ENCODE data around the gene CIROP. TPM values are rescaled to one million over a fixed set of nuclear protein-coding genes. Genes with fewer than 3 reads are reported as not detected.

CIROP gene
- total RNA-seq, 1 experiment from 2014 or later = not detected

DNA sequence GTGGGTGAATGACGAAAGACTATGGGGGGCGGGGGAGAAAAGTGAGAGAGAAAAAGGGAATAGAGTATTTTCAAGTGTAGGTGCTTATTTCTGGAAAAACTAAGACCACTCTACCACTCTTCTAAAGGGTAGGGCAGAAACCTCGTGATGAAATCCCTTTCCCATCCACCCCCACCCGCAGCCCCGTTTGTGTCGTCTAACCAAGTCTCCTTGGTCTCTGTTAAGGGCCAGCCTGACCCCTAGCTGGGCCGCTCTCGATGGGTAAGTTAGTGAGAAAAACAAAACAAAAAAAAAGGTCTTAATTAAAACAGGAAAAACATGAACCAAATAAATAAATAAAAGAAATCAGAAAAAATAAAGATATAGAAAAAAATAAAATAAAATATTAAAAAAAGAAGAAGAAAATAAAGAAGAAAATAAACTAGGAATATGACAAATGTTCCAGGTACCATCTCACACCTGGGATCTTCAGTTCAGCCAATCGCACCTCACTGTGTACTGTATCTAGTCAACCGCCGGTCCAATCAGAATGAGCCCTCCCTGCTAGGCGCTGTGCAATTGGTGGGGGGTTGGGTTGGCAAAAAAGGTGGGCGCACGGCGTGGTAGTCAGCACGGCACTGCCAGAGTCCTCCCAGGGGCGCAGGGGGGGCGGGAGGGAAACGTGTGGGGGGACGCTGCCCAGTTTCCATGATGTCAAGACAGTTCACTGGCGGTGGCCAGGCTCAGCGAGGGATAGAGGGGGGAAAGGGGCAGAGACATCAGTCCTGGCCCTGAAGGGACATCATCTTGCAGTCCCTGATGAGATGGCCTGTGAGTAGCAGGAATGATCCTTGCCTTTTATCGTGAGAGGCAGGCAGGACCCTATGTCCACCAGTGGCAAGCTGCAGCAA, 37.7 kb downstream of the CIROP start:
- POLR2A ChIA-PET (ENCODE audit: unreplicated experiment) = no interaction called here
- no peak overlapping the region for H3K4me3 ChIP-seq

DNA sequence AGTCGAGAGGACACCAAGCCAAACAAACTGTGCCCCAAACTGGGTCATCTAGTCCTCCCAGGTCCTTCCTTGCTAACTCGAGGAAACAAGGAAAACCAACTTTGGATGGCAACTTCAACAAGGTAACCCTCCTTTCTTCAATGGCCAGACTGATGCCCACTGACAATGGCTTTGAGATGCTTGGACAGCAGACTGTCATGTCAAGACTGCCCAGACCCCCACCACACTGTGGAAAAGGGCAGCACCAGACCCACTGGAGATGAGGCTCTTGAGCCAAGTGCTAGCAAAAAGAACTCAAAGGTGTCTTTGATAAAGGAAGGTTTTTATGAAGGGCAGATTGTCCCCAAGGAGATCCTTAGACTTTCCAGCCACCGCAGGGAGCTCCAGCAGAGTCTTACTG, 38.4 kb downstream of the CIROP start:
- peaks cover 13% of the 10 kb centered on the region for H4K20me1 ChIP-seq (ENCODE audit: insufficient read depth)

More for the DNA sequence above, 37.7 kb downstream of the CIROP start:
- no peak overlapping the region for H3K4me2 ChIP-seq
- H3K9me2 ChIP-seq (ENCODE audit: insufficient read depth) = no peaks in the 10 kb centered on the region
- H3K79me2 ChIP-seq (ENCODE audit: low read depth) = peaks cover 41% of the 10 kb centered on the region
- no peak for TF ChIP-seq EZH2 (IDR thresholded peaks at IDR 0.05; ENCODE audit: low read depth)
- TF ChIP-seq, protein P1, sequence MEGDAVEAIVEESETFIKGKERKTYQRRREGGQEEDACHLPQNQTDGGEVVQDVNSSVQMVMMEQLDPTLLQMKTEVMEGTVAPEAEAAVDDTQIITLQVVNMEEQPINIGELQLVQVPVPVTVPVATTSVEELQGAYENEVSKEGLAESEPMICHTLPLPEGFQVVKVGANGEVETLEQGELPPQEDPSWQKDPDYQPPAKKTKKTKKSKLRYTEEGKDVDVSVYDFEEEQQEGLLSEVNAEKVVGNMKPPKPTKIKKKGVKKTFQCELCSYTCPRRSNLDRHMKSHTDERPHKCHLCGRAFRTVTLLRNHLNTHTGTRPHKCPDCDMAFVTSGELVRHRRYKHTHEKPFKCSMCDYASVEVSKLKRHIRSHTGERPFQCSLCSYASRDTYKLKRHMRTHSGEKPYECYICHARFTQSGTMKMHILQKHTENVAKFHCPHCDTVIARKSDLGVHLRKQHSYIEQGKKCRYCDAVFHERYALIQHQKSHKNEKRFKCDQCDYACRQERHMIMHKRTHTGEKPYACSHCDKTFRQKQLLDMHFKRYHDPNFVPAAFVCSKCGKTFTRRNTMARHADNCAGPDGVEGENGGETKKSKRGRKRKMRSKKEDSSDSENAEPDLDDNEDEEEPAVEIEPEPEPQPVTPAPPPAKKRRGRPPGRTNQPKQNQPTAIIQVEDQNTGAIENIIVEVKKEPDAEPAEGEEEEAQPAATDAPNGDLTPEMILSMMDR (conservative IDR thresholded peaks at IDR 0.05) = no peak
- peaks cover 13% of the 10 kb centered on the region for H4K20me1 ChIP-seq (ENCODE audit: insufficient read depth)
- intact Hi-C loops (cut with micrococcal nuclease; ENCODE audit: unreplicated experiment) = no loop called here
- H3F3A ChIP-seq (ENCODE audit: insufficient read depth, low read depth) = peaks cover 54% of the 10 kb centered on the region
- no peak overlapping the region for H3K27ac ChIP-seq
- H2AFZ ChIP-seq = no peak overlapping the region
- no peaks in the 10 kb centered on the region for H3K9me3 ChIP-seq (ENCODE audit: insufficient read depth, low read depth)
- CTCF ChIA-PET = interaction anchor here (0.6 kb wide), 1 partner anchor 56 kb away, joined by 4 read pairs; no protein-coding TSS in a partner anchor
- H3K27me3 ChIP-seq (ENCODE audit: insufficient read depth, low read depth) = no peaks in the 10 kb centered on the region
- DNase-seq = no peak
- no TSS peak for BruUV-seq (replicated peaks)
- peaks cover 25% of the 10 kb centered on the region; the same call in 1 of the 2 replicates for H3K36me3 ChIP-seq (ENCODE audit: low read depth)
- peaks cover 36% of the 10 kb centered on the region for H3K4me1 ChIP-seq (replicated peaks; ENCODE audit: insufficient read depth)

DNA sequence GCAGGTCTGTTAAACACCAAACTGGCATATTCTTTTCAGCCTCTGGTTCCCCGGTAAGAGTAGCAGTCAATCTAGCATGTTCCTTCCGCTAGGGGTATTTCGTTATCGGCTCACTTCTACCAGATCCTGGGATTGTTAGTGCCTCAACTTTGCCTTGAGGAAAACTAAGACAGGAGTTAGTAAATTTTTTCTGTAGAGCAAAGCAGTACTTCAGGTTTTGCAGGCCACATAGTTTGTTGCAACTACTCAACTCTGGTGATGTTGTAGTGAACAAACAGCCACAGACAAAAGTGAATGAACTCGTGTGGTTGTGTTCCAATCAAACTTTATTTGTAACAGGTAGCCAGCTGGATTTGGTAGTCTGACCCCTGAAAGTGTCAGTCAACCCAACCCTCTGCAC, 41.2 kb downstream of the CIROP start:
- Histone ChIP-seq H3K36me3 (ENCODE audit: low read depth) (peaks cover 34% of the 10 kb centered on the region; the same call in 1 of the 2 replicates), H3K27me3 (ENCODE audit: insufficient read depth, low read depth) (no peaks in the 10 kb centered on the region), H3K79me2 (ENCODE audit: low read depth) (peaks cover 28% of the 10 kb centered on the region), H3K9me2 (ENCODE audit: insufficient read depth) (no peaks in the 10 kb centered on the region), H3K27ac (no peak overlapping the region), H3K9me3 (ENCODE audit: insufficient read depth, low read depth) (no peaks in the 10 kb centered on the region), H3K4me3 (no peak overlapping the region), H4K20me1 (ENCODE audit: insufficient read depth) (peaks cover 12% of the 10 kb centered on the region), H3F3A (ENCODE audit: insufficient read depth, low read depth) (peaks cover 71% of the 10 kb centered on the region), H2AFZ (no peak overlapping the region), H3K4me2 (no peak overlapping the region), H3K4me1 (replicated peaks; ENCODE audit: insufficient read depth) (peaks cover 32% of the 10 kb centered on the region)
- peak in 1 of 2 experiments; percentile 54 for DNase-seq
- TF ChIP-seq EZH2 (IDR thresholded peaks at IDR 0.05; ENCODE audit: low read depth) = no peak
- TF ChIP-seq, protein P1 (conservative IDR thresholded peaks at IDR 0.05) = no peak
- intact Hi-C loops (cut with micrococcal nuclease; ENCODE audit: unreplicated experiment) = no loop called here
- ChIA-PET POLR2A (ENCODE audit: unreplicated experiment) (interaction anchor here (0.6 kb wide), 1 partner anchor 31 kb away, joined by 3 read pairs; the partner anchor contains the start of genes ACIN1 and C14orf119), CTCF (no interaction called here)
- no TSS peak for BruUV-seq (replicated peaks)

More for the DNA sequence above, 38.4 kb downstream of the CIROP start:
- H3K4me2 ChIP-seq = no peak overlapping the region
- H3F3A ChIP-seq (ENCODE audit: insufficient read depth, low read depth) = peaks cover 52% of the 10 kb centered on the region; the same call in 1 of the 2 replicates
- H3K27me3 ChIP-seq (ENCODE audit: insufficient read depth, low read depth) = no peaks in the 10 kb centered on the region
- ChIA-PET POLR2A (ENCODE audit: unreplicated experiment) (no interaction called here), CTCF (interaction anchor here (0.6 kb wide), 1 partner anchor 55 kb away, joined by 4 read pairs; no protein-coding TSS in a partner anchor)
- peaks cover 25% of the 10 kb centered on the region; the same call in 1 of the 2 replicates for H3K36me3 ChIP-seq (ENCODE audit: low read depth)
- peaks cover 41% of the 10 kb centered on the region for H3K79me2 ChIP-seq (ENCODE audit: low read depth)
- H3K4me1 ChIP-seq (replicated peaks; ENCODE audit: insufficient read depth) = peaks cover 37% of the 10 kb centered on the region
- TF ChIP-seq, protein P1 (conservative IDR thresholded peaks at IDR 0.05) = no peak
- no peak for TF ChIP-seq EZH2 (IDR thresholded peaks at IDR 0.05; ENCODE audit: low read depth)
- H3K9me3 ChIP-seq (ENCODE audit: insufficient read depth, low read depth) = no peaks in the 10 kb centered on the region
- no peak for DNase-seq
- H2AFZ ChIP-seq = no peak overlapping the region
- no peaks in the 10 kb centered on the region for H3K9me2 ChIP-seq (ENCODE audit: insufficient read depth)
- intact Hi-C loops (cut with micrococcal nuclease; ENCODE audit: unreplicated experiment) = no loop called here
- no peak overlapping the region for H3K27ac ChIP-seq
- no TSS peak for BruUV-seq (replicated peaks)
- H3K4me3 ChIP-seq = no peak overlapping the region
